GM12801 (cell line): ENCODE measurements around the gene KLHL35.

ENCODE experiments used
- CTCF ChIP-seq: IDR thresholded peaks from one replicate; pipeline ENCODE4 v1.5.1; 2011; ENCODE audit warnings: control low read depth; ENCODE audit not compliant: insufficient read length; ENCODE audit errors: extremely low read depth

The KLHL35 gene

GRCh38 chr11:75398906-75399305 lies 34.1 kb downstream of the KLHL35 start:
- TF ChIP-seq CTCF = no peak

GRCh38 chr11:75394085-75394840 lies 38.7 kb downstream of the KLHL35 start:
- no peak for TF ChIP-seq CTCF

GRCh38 chr11:75389925-75390324 lies 43.1 kb downstream of the KLHL35 start:
- TF ChIP-seq CTCF = no peak

GRCh38 chr11:75389276-75389605 lies 43.8 kb downstream of the KLHL35 start:
- no peak for TF ChIP-seq CTCF

GRCh38 chr11:75388386-75389275 lies 44.4 kb downstream of the KLHL35 start:
- no peak for TF ChIP-seq CTCF

GRCh38 chr11:75387736-75388294 lies 45.2 kb downstream of the KLHL35 start:
- TF ChIP-seq CTCF = no peak

GRCh38 chr11:75386942-75387630 lies 45.9 kb downstream of the KLHL35 start:
- no peak for TF ChIP-seq CTCF
